Astrocyte (in vitro differentiated cells and primary cell): ENCODE measurements around the gene MAG.

Source experiments
- CTCF ChIP-seq: IDR thresholded peaks from 2 replicates; pipeline ENCODE4 v1.5.1; 2011; ENCODE audit warnings: low read depth, mild to moderate bottlenecking, inconsistent platforms, low read length, moderate library complexity; ENCODE audit not compliant: insufficient read depth
- EZH2 ChIP-seq: IDR thresholded peaks from 2 replicates; pipeline ENCODE4 v1.6.1; 2012; ENCODE audit warnings: mild to moderate bottlenecking, low read length, inconsistent platforms; ENCODE audit not compliant: insufficient read depth

- no peak for TF ChIP-seq EZH2
- TF ChIP-seq CTCF = no peak
Observed at GRCh38 chr19:35355791-35356460, 64.0 kb downstream of the MAG start.
